H1 (cell line): ENCODE results near the gene THOC5. TPM values are rescaled to one million over a fixed set of nuclear protein-coding genes. Genes with fewer than 3 reads are reported as not detected.

Experiments used
- CTCF ChIA-PET: fragments of 300-600 bp; sonication (Branson Sonifier 250); formaldehyde crosslinking; loops from one replicate; lab custom pipeline; 2021; ENCODE audit not compliant: partially characterized antibody; lab: Charles Lee
- POLR2A ChIA-PET: fragments of 300-600 bp; sonication (Branson Sonifier 250); formaldehyde crosslinking; loops from one replicate; lab custom pipeline; 2021; ENCODE audit warnings: inconsistent platforms; ENCODE audit not compliant: partially characterized antibody; lab: Charles Lee
- DNase-seq, 2 experiments: peaks; one replicate each; pipeline versions ENCODE4 v3.0.0 to v3.0.0-alpha.2; 2010 to 2022; ENCODE audit warnings: low spot score in 2 of 2, low read depth in 1 of 2, mixed read lengths in 1 of 2
- FAIRE-seq: peaks from 2 replicates; lab custom pipeline; 2011; peaks lifted over from hg19 to GRCh38; lab: Jason Lieb, UNC
- H2AFZ ChIP-seq: 2 replicates; pipeline ENCODE4 v1.8.1; 2012; ENCODE audit warnings: low read length, inconsistent platforms
- H2AK5ac ChIP-seq: 2 replicates; pipeline ENCODE4 v1.6.1; 2013; ENCODE audit warnings: low read depth, low read length
- H2BK120ac ChIP-seq: replicated peaks from 2 replicates; pipeline ENCODE3; 2013; ENCODE audit warnings: low read depth, low read length, inconsistent platforms
- H2BK12ac ChIP-seq: 2 replicates; pipeline ENCODE4 v1.6.1; 2013; ENCODE audit warnings: low read depth, low read length
- H2BK15ac ChIP-seq: 2 replicates; pipeline ENCODE4 v1.6.1; 2013; ENCODE audit warnings: low read length
- H2BK20ac ChIP-seq: 2 replicates; pipeline ENCODE4 v1.6.1; 2013; ENCODE audit warnings: low read length
- H2BK5ac ChIP-seq: 2 replicates; pipeline ENCODE4 v1.6.1; 2013; ENCODE audit warnings: low read depth, low read length
- H3K14ac ChIP-seq: 2 replicates; pipeline ENCODE4 v1.6.1; 2013; ENCODE audit warnings: inconsistent platforms; ENCODE audit not compliant: insufficient read length
- H3K18ac ChIP-seq: 2 replicates; pipeline ENCODE4 v1.6.1; 2013; ENCODE audit warnings: low read length; ENCODE audit errors: extremely low read depth
- H3K23ac ChIP-seq: 2 replicates; pipeline ENCODE4 v1.6.1; 2013; ENCODE audit warnings: inconsistent platforms; ENCODE audit not compliant: insufficient read length
- H3K23me2 ChIP-seq: 2 replicates; pipeline ENCODE4 v1.6.1; 2013; ENCODE audit warnings: low read depth, low read length
- H3K27ac ChIP-seq: 2 replicates; pipeline ENCODE4 v1.6.1; 2011; ENCODE audit warnings: low read depth, low read length, inconsistent platforms
- H3K27me3 ChIP-seq, 4 experiments: replicated peaks in 1 of 4; 1 replicate in 1 of 4; 2 replicates in 3 of 4; pipeline versions ENCODE4 v1.6.1 to v1.8.1; 2011 to 2013; ENCODE audit warnings: low read length in 3 of 4, mild to moderate bottlenecking in 3 of 4, inconsistent platforms in 2 of 4, mixed read lengths in 2 of 4, moderate library complexity in 1 of 4; ENCODE audit not compliant: control insufficient read depth in 3 of 4, insufficient read depth in 3 of 4; ENCODE audit errors: extremely low read depth in 1 of 4
- H3K36me3 ChIP-seq, 4 experiments: 2 replicates each; pipeline versions ENCODE4 v1.6.1 to v1.8.1; 2011 to 2013; ENCODE audit warnings: mild to moderate bottlenecking in 4 of 4, low read length in 3 of 4, moderate library complexity in 2 of 4, control low read depth in 1 of 4, inconsistent platforms in 1 of 4; ENCODE audit not compliant: insufficient read depth in 4 of 4, control insufficient read depth in 2 of 4
- H3K4ac ChIP-seq: replicated peaks from 2 replicates; pipeline ENCODE3; 2013; ENCODE audit warnings: low read length, low read depth, mixed read lengths, inconsistent platforms; ENCODE audit not compliant: insufficient read length
- H3K4me1 ChIP-seq, 4 experiments: replicated peaks in 1 of 4; 1 replicate in 1 of 4; 2 replicates in 3 of 4; pipeline versions ENCODE4 v1.6.1 to v1.8.1; 2011 to 2013; ENCODE audit warnings: low read length in 3 of 4, inconsistent platforms in 2 of 4, mixed read lengths in 1 of 4; ENCODE audit not compliant: insufficient read depth in 4 of 4, control insufficient read depth in 3 of 4
- H3K4me2 ChIP-seq, 2 experiments: 2 replicates each; pipeline versions ENCODE4 v1.6.1 to v1.8.1; 2011 to 2013; ENCODE audit warnings: low read depth in 2 of 2, low read length in 2 of 2, control low read depth in 1 of 2, inconsistent platforms in 1 of 2, mild to moderate bottlenecking in 1 of 2; ENCODE audit not compliant: insufficient read depth in 1 of 2
- H3K4me3 ChIP-seq, 4 experiments: fragments of 200-600, 300-600 bp in 1 of 4; sonication (generic), shearing (Covaris generic), sonication (Bioruptor Twin) in 1 of 4; 2 replicates each; pipeline versions ENCODE4 v1.5.1 to v1.8.1; 2011 to 2016; ENCODE audit warnings: low read length in 4 of 4, low read depth in 3 of 4, control low read depth in 2 of 4, inconsistent platforms in 2 of 4, mild to moderate bottlenecking in 2 of 4, mixed read lengths in 1 of 4, moderate library complexity in 1 of 4; ENCODE audit not compliant: insufficient read depth in 2 of 4; ENCODE audit errors: extremely low read depth in 1 of 4
- H3K56ac ChIP-seq: replicated peaks from 2 replicates; pipeline ENCODE3; 2013; ENCODE audit warnings: low read depth, mild to moderate bottlenecking, mixed read lengths, low read length, inconsistent platforms; ENCODE audit not compliant: insufficient read length
- H3K79me1 ChIP-seq: 2 replicates; pipeline ENCODE4 v1.6.1; 2013; ENCODE audit warnings: low read depth, low read length, control low read depth
- H3K79me2 ChIP-seq, 2 experiments: 2 replicates each; pipeline versions ENCODE4 v1.6.1 to v1.8.1; 2012 to 2013; ENCODE audit warnings: low read length in 2 of 2, mild to moderate bottlenecking in 2 of 2, inconsistent platforms in 1 of 2; ENCODE audit not compliant: insufficient read depth in 2 of 2, control insufficient read depth in 1 of 2
- H3K9ac ChIP-seq, 4 experiments: replicated peaks in 1 of 4; 1 replicate in 1 of 4; 2 replicates in 3 of 4; pipeline versions ENCODE4 v1.6.1 to v1.8.1; 2011 to 2013; ENCODE audit warnings: low read depth in 3 of 4, low read length in 3 of 4, control low read depth in 2 of 4, mild to moderate bottlenecking in 2 of 4, moderate library complexity in 2 of 4, inconsistent platforms in 1 of 4; ENCODE audit errors: extremely low read depth in 1 of 4
- H3K9me3 ChIP-seq, 2 experiments: 2 replicates each; pipeline versions ENCODE4 v1.6.1 to v1.8.1; 2012 to 2013; ENCODE audit warnings: mild to moderate bottlenecking in 2 of 2, moderate library complexity in 2 of 2, control low read depth in 1 of 2, inconsistent platforms in 1 of 2, low read depth in 1 of 2, low read length in 1 of 2, mixed read lengths in 1 of 2; ENCODE audit not compliant: insufficient read depth in 2 of 2
- H4K20me1 ChIP-seq, 2 experiments: replicated peaks in 1 of 2; 2 replicates each; pipeline versions ENCODE3 to v1.8.1; 2011 to 2013; ENCODE audit warnings: inconsistent platforms in 2 of 2, low read length in 2 of 2, mild to moderate bottlenecking in 1 of 2; ENCODE audit not compliant: insufficient read depth in 2 of 2, control insufficient read depth in 1 of 2
- H4K5ac ChIP-seq: 2 replicates; pipeline ENCODE4 v1.6.1; 2013; ENCODE audit warnings: low read length, low read depth, mixed read lengths, inconsistent platforms; ENCODE audit not compliant: insufficient read length
- H4K8ac ChIP-seq: 2 replicates; pipeline ENCODE4 v1.8.0; 2013; ENCODE audit warnings: mild to moderate bottlenecking, moderate library complexity, low read length, inconsistent platforms; ENCODE audit not compliant: insufficient read depth; ENCODE audit errors: extremely low read depth
- H4K91ac ChIP-seq: replicated peaks from 2 replicates; pipeline ENCODE3; 2013; ENCODE audit warnings: low read length, mixed read lengths, inconsistent platforms; ENCODE audit not compliant: insufficient read length
- EZH2 ChIP-seq: fragments of 200-600 bp; sonication (generic); IDR thresholded peaks from 2 replicates; pipeline ENCODE4 v1.7.1; 2012; ENCODE audit warnings: low read depth, mild to moderate bottlenecking, moderate library complexity, low read length, inconsistent platforms; ENCODE audit not compliant: severe bottlenecking
- POU5F1 ChIP-seq: IDR thresholded peaks from 2 replicates; pipeline ENCODE4 v1.6.1; 2011; ENCODE audit warnings: low read depth, mild to moderate bottlenecking, low read length, moderate library complexity
- WGBS, 2 experiments: shearing (Covaris generic) in 1 of 2; methylation state at CpG; one replicate each; pipeline versions ENCODE4 v1.1.6 to v1.1.7; 2013 to 2015; ENCODE audit warnings: low lambda C conversion rate in 2 of 2, mixed read lengths in 2 of 2, inconsistent platforms in 1 of 2, low coverage in 1 of 2, missing lambda C conversion rate in 1 of 2; ENCODE audit not compliant: insufficient replicate concordance in 2 of 2, insufficient coverage in 1 of 2, insufficient read length in 1 of 2; ENCODE audit errors: extremely low coverage in 1 of 2, missing lambda C conversion rate in 1 of 2; 5-methylcytosine and 5-hydroxymethylcytosine counted together
- polyA plus RNA-seq, 7 experiments: library from polyadenylated mRNA; depleted of rRNA in 3 of 7; stranded (reverse) in 5 of 7; unstranded in 2 of 7; fragments of >200 nt in 5 of 7; fragments of 200-250 nt in 2 of 7; gene quantifications; 1 replicate in 5 of 7; 2 replicates in 1 of 7; 4 replicates in 1 of 7; pipeline versions ENCODE4 v1.2.1 to v1.2.3, GENCODE V29; 2011 to 2013; ENCODE audit warnings: missing spikeins in 2 of 7, mixed read lengths in 2 of 7
- total RNA-seq: library from RNA; stranded (reverse); fragmentation: NEBNext Ultra II Directional; extraction: Animal tissue kit (Norgen Biotek cat#: 25700); gene quantifications from 2 replicates; pipeline ENCODE4 v1.2.1, GENCODE V29; 2021

The THOC5 gene
- total and polyA plus RNA-seq, 2 of the 8 experiments (the other 6 are each of a cell fraction or from before 2014, with no cell fraction given) = 27.7 to 65.7 TPM

- DNase-seq = no peak
- no peak for TF ChIP-seq EZH2
- TF ChIP-seq POU5F1 = no peak
- FAIRE-seq = no peak
Measured at GRCh38 chr22:29463629-29464028, 89.9 kb downstream of the THOC5 start.

More at GRCh38 chr22:29463629-29464028, 89.9 kb downstream of the THOC5 start:
- Histone ChIP-seq H3K4me3 (no peak overlapping the region), H3K14ac (no peak overlapping the region), H2BK12ac (no peak overlapping the region), H2BK120ac (no peak overlapping the region), H3K4me2 (no peak overlapping the region), H2AK5ac (no peak overlapping the region), H2AFZ (no peak overlapping the region; the same call in 1 of the 2 replicates), H3K36me3 (no peaks in the 10 kb centered on the region), H4K8ac (no peak overlapping the region), H3K56ac (no peak overlapping the region), H3K18ac (no peak overlapping the region), H3K23me2 (no peaks in the 10 kb centered on the region), H4K91ac (no peak overlapping the region), H2BK5ac (no peak overlapping the region), H3K4me1 (peaks cover 0 to 4% (median 0%) of the 10 kb centered on the region in 4 experiments; a peak in 1 of 7 replicates), H3K23ac (no peak overlapping the region), H3K4ac (no peak overlapping the region), H4K20me1 (no peaks in the 10 kb centered on the region), H3K79me2 (no peaks in the 10 kb centered on the region), H3K9me3 (no peaks in the 10 kb centered on the region), H2BK15ac (no peak overlapping the region), H3K27ac (no peak overlapping the region), H4K5ac (no peak overlapping the region), H3K9ac (no peak overlapping the region), H3K27me3 (no peaks in the 10 kb centered on the region), H2BK20ac (no peak overlapping the region), H3K79me1 (no peaks in the 10 kb centered on the region)
- WGBS, 2 experiments = 86% methylated on average over 7 of the region's 7 CpGs; no CpG with 5 or more reads in 1 of the 2 experiments
- POLR2A ChIA-PET = interaction anchor here (0.7 kb wide), 1 partner anchor 25 kb away, joined by 3 read pairs; no protein-coding TSS in a partner anchor
- CTCF ChIA-PET = no interaction called here
